Medulla oblongata (tissue), 1 donor: ENCODE data around the gene EPB41L4B.
"Not testable (repeated sequence)": the region's sequence is repeated elsewhere in the genome, so short reads cannot be mapped to it uniquely, and the experiment has no call there.

Source experiments
- DNase-seq: peaks from one replicate; pipeline ENCODE4 v3.0.0-alpha.2; 2015; ENCODE audit errors: extremely low spot score

The EPB41L4B gene

DNA sequence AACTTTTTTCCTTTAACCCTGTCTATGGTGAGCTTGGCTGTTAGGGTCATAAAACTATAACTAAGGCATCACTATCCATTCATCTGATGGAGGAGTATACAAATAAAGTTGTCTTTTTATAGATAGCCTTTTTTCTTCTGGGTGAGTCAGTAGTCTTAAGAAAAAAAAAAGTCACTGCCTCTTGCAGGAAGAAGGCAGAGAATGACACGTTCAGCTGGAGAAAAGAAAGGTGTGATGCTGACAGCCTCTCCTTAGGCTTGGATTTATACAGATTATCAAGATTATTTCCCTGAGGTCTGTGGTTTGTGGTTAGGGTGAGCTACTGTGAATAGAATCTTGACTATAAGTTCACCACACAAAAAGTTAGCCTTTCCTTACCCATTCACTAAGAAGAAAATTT is 23.0 kb downstream of the EPB41L4B start:
- DNase-seq, result no peak

DNA sequence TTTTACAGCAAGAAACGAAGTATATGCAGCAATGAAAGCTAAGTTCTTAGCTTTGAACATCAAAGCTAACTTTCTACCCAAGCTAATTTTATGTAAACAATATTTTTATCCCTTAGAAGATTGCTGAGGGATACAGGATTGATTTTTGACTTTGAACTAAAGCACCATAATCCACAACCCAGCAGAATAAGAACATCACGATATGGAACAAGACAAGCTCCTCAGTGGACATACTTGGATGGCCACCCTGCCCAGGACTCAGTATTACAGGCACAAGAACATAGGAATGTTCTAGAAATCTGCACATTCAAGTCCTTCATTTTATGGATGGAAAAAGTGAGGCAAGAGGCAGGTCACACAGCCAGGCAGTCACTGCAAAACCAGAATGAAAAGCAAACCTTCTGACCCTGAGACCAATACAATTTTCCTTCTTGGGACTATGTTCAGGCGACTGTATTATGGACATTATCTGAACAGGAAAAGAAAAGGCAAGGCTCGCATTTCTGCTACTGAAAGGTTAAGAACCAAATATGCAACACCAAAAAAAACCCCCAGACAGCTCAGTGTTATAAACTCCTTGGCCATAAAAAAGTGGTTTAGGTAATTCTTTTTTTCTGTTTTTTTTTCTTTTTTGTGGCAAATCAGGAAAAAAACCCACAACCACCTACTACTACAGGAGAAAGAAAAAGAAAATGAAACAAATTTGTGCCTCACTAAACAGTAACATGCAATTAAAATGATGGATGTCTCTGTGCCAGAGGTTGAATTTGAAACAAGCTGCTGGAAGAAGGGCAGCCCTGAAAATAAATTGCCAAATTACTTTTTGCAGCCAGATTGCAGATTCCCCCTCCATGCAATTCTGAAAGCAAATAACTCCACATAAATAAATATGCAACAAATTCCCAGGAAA is 25.4 kb downstream of the EPB41L4B start:
- DNase-seq, result no peak

DNA sequence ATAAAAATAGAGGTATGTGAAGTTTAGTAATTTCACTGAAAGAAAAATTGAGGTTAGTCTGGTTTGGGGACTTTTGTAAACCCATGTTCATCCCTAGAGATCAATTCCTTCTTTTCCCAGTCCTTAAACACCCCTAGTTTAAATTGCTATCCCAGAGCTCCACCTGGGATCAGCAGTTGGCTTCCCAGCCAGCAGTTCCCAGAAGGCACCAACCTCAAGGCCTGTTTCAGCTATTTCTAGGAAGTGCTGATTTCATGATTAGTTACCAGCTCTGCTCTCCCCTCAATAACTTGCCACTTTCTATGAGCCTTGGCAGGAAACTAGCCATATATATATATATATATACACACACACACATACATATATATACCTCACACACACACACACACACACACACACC is 30.5 kb downstream of the EPB41L4B start:
- DNase-seq, result no peak

DNA sequence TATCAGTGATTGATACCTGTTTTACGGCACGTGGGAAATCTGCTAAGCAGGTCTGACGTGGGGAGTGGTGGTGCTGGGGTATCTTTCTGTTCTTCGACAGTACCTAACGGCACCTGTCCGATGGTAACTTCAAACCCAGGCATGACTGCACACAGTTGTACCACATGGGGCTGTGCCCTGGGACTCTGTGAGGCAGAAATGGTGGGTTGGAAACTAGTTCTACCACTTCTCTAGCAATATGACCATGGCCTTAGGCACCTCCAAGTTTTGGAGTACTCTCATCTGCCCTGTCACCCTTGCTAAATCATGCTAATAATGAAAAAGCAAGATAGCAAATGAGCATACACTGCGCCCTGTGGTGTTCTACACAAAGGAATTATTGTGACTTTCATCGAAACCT is 30.9 kb downstream of the EPB41L4B start:
- no peak for DNase-seq

DNA sequence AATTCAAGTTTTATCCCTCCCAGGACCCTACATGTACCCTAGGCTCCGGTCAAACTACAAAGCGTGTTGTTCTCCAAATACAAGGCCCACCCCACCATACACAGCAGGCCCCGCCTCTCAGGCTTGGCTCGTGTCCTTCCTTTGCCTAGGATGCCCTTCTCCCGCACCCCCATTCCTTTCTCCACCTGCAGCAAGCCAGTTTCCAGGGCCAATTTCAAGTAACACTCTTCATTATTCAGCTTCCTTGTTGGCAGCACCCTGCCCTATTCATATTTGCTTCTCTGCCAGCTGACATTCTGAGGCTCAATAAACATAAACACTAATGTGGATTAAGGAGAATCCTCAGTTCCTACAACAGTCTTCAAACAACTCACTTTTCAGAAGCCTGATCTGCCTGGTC is 31.7 kb downstream of the EPB41L4B start:
- no peak for DNase-seq

DNA sequence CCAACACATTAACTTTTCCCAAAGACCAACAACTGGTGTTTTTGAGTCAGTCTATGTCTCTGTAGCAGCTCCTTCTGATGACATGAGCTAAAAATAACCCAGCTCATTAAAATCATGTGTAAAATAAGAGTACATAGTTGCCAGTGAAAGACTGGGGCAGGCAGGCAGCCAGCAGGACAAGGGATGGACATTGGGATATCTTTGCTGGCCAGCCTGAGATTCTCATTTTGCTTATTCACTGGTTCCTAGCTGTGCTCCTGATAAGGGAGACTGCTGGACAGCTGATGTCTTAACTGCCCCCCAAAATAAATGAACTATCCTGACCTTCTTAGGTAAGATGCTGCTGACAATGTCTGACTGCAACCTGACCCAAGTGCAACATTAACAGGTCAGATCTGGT is 33.9 kb downstream of the EPB41L4B start:
- DNase-seq, result no peak

DNA sequence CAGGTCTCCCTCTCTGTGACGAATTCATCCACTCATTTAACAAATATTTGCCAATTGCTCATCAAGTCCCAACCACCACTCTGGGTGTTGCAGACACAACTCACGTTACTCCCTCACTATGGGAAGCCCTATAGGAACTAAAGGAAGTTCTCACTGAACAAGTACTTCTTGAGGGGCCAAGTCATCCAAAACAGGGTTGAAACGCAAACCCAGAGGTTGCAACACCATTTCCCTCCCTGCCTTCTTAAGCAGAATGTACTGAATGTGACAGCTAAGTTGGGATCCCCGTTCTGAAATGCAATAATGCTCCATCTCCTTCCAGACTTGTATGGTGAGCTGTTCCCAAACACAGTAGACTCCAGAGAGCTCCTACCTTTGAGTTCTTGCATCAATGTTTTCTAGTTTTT is 34.3 kb downstream of the EPB41L4B start:
- no peak for DNase-seq

DNA sequence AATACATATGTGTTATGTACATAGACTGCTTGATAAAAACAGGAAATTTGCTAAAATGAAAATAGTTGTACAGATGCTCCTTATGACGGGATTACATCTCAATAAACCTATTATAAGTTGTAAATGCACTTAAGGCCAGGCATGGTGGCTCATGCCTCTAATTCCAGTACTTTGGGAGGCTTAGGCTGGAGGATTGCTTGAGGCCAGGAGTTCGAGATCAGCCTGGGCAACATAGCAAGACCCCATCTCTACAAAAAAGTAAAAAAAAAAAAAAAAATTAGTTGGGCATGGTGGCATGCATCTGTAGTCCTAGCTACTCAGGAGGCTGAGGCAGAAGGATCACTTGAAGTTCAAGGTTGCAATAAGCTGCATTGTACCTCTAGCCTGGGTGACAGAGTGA is 37.2 kb downstream of the EPB41L4B start:
- DNase-seq, result not testable (repeated sequence)

DNA sequence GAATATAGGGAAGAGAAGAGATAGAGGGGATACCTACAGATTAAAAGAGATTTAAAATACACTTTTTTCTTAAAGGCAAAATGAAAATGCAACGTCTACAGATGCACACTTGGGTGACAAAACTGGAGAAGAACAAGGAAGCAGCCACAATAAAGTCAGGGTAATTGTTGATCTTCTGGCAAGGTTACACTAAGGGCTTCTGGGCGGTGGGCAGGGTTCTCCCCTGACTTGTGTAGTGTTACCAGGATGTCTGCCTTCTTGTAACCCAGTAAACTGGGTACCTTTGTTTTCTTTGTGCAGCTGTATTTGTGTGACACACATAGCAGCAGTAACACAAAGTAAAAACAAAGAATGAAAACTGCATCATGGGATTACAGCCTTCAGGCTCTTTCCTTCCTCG is 37.8 kb downstream of the EPB41L4B start:
- no peak for DNase-seq

DNA sequence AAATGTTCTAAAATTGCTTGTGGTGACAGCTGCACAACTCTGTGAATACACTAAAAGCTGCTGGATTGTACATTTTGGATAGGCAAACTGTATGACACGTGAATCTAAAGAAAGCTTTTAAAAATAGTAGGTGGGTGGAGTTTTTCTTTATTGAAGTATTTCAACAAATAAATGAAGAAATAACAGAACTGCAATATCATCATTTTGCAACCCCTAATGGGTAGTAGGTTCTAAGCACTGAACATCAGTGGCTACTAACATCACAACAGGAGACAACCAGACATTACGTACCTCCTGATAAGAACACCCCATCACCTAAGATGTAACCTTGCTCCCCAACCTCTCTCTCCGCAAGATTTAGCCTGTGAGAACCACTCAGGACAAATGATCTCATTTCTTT is 38.6 kb downstream of the EPB41L4B start:
- DNase-seq, result no peak

DNA sequence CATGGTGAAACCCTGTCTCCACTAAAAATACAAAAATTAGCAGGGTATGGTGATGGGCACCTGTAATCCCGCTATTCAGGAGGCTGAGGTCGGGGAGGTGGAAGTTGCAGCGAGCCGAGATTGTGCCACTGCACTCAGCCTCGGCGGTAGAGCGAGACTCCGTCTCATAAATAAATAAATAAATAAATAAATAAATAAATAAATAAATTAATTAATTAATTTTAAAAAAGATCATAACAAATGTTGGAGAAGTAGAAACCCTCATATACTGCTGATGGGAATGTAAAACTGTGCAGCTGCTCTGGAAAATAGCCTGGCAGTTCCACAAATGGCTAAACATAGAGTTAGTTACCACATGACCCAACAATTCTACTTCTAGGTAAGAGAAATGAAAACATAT is 39.3 kb downstream of the EPB41L4B start:
- DNase-seq, result no peak

DNA sequence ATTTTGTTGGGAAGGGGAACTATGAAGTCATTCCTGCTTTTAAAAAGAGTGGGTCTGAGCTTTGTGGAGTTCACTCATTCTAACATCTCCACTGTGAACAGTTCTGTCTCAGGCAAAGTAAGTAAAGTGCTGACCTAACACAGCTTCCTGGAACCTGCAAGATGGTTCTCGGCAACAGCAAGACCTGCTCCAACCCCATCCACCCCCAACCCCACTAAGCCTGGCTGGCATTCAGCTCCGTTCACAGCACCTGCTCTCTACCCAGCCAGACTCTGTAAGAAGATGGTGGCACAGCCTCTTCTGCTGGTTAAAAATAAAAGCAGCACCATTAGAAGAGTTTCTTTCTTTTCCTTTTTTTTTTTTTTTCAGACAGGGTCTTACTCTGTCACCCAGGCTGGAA is 42.0 kb downstream of the EPB41L4B start:
- DNase-seq, result no peak

DNA sequence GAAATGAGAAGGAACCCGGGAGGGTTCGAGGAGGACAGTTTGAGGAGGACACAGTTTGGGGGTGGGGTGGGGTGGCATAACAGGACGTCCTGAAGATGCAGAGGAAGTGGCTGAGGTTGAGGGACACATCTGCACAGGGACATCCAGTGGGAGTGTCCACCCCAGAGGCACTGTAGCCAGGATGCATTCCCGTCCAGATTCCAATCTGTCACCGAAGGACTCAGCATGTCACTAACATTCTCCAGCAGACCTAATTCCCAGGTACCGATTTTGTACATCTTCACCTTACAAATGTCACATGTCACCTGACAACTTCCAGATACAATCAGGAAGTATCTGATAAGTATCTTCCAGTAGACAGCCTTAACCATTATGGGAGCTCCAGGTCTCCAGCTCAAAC is 42.6 kb downstream of the EPB41L4B start:
- no peak for DNase-seq

DNA sequence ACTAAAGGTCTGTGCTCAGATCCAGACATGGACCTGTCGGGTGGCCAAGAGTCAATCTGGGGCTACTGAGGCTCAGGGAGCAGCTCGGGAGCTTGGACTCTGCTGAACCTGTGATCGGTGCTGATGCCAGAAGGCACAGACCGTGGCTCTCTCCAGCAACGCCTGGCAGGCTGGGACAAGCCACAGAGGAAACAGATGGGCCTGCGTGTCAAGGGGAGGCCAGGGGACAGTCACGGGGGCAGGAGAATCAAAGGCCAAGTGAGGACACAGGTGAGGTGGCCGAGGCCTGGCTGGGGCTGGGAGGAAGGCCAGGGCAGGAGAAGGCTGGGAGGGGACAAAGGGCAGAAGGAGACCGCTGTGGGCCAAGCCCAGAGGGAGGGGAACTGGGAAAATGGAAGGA is 43.4 kb downstream of the EPB41L4B start:
- no peak for DNase-seq

DNA sequence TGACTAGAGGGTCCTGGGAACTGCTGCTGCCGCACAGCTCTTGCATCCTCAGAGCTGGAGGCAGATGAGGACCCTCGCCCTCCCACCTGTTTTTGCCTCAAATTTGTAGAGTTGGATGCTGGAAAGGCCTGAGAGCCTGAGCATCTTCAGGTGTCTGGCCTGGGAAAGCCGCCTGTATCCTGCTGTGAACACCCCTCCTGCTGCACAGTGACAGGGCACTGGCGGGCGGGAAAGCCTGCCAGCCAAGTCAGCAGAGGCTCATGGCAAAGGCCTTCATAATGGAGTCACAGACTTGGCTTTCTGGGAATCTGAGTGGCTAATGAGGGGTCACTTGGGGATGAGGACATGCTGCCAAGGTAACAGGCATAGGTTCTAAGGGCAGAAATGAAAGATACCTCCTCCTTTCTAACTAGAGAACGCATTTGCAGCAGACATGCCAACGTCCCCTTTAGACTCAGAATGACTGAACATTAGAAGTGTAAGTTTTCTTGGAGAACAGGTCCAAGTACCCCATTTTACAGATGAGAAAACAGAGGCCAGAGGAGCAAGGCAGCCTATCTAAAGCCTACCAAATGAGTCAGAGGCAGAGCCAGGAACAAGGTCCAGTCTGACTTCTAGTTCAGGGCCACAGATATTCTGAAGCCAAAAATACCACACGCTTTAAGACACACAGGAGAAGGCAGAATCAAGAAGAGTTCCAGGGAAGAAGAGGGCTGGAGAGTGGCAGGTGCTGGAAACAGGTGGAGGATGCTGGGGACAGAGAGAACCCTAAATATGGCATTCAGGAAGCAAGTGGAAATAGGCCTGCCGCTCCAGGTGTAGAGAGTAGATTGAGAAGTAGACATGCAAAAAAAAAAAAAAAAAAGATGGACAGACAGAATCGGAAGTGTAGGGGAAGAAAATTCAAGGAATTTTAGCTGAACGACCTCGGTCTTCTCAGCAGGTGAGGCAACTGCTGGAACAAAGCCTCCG is 44.1 kb downstream of the EPB41L4B start:
- no peak for DNase-seq

DNA sequence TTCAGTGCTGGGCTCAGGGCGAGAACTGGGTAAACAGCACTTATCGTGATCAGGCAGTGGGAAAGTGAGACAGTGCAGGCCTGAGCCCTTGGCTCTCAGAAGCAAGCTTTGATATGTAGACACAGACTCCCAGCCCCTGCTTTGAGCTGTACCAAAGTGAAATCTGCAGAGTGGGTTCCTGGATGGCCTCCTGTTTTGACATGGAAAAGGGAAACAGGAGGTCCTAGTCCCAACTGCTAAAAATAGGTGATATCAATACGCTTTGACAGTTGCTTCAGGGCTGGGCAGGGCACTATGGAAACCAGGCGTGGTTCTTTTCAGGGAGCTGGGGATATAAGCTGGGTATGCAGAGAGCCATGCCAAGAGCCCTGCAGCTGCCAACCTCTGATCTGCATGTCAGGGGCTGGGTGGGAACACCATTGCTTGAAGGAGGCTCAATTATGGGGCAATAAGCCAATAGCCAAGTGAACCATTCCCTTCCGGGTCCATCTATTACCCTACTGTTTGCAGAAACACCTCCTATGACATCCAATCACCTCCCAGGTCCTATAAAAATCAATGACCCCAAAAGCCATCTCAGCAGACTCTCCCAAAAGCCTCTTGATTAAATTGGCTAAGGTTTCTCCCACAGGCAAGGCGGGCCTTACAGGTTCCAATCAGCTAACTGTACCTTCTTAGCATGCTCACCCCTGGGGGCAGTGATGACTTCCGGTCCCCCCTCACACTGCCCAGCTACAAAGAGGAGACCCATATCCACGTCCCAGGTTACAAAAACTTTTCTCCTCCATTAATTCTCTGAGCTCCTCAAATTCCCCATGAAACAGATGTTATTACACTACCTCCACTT is 45.8 kb downstream of the EPB41L4B start:
- DNase-seq, result no peak

DNA sequence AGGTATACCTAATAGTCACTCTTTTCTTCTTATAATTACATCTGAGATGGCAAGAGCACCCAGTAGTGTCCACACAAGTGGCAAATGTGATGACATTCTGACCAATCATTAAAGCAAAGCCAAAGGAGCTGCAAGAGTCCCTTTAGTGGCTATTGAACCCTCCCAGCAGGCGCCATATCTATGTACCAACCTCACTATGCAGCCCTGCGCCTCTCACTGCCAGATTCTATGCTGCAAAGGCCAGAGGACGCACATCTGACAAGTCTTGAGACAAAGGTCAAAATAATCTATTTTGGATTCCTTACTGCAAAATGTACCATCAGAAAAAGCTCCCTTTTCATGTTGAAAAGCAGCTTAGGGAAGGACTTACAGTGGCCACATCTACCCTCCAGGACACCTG is 47.0 kb downstream of the EPB41L4B start:
- no peak for DNase-seq

DNA sequence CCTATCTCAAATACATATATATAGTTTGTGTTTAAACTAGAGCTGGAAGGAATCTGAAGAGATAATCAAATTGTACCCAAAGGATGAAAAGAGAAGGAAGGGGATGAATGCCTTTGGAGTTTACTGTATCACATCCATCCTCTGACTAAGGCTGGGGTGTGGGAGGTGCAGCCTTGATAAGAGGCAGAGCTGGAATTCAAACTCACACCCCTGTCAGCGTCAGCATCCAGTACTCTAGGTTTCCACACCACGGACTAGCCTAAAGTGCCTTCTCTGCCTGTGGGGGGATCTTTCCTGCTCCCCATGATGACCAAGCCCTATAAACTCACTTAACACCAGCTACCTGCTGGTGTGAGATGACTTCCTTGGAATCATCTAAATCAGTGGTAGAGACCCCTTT is 48.1 kb downstream of the EPB41L4B start:
- DNase-seq, result no peak

DNA sequence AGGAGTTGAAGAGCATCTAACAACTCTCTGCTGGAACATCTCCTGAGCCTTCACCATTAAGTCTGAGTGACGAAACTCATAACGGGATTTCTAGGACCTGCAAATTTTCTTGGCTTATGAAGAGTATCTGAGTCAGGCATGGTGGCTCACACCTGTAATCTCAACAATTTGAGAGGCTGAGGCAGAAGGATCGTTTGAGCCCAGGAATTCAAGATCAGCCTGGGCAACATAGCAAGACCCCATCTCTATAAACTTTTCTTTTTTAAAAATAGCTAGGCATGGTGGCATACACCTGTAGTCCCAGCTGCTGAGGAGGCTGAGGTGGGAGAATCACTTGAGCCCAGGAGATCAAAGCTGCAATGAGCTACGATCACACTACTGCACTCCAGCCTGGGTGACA is 48.8 kb downstream of the EPB41L4B start:
- no peak for DNase-seq

DNA sequence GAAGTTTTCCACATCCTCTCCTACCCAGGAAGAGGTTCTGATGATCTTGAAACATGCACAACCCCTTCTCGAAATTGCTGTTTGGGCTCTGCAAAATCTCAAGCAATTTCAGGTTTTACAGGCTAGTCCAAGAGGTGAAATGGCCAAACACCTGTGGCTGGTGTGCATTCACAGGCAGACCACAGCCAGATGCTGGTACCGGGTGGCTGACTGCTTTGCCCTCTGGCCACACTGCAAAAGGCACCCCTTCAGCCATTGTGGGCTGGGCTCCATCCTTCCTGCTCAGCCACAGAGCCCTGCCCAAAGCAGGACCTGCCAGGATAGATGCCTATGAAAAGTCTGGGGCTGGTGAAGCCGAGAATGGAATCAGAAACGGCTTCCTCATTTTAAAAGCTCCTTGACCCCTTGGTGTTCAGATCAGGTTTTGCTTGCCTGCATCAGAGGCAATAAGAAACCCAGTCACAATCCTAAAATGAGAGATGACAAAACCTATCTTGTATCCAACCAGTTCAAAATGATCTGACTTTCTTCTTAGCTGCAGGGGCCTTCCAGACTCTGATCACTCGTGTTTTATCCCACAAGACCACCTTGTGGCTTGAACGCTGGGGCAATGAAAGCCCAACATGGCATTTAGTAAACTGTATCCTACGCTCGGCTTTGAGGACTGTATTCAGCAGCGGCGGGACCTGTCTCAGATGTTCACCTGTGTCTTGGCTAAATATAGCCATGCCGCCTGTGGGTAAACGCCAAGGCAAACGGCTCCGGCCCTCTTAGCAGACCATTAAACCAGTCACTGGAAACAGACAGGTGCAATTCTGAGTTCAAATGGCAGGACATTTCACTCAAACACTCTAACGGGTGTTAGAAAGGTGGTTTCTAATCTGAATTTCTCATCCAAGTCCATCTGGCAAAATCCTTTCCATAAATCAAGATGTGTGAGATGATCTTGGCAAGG is 49.6 kb downstream of the EPB41L4B start:
- DNase-seq, result no peak

DNA sequence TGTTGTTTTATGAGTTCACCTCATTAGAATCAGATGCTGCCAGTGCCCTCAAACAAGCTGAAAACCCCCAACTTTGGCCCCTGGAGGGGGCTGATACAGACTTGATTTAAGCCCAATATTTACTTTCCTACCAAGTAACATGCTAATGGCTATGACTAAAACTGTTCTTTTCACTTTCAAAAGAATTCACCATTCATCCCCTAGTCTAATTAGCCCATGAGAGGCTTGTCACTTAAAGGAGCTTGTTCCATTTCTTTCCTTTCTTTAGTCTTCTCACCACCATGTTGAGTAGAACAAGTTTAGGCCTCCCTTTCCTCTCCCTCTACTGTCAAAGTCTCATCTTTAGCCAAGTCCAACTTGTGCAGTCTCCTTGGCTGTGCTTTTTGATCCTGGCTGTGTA is 50.4 kb downstream of the EPB41L4B start:
- no peak for DNase-seq
